K562 (cell line): Measurements from ENCODE around the gene MEGF11.

ENCODE experiments used
- CREM ChIP-seq: IDR thresholded peaks from 2 replicates; pipeline ENCODE4 v1.6.1; 2014; ENCODE audit warnings: antibody characterized with exemption, low read depth
- IRF2 ChIP-seq: sonication (generic); formaldehyde crosslinking; IDR thresholded peaks from 2 replicates; pipeline ENCODE4 v1.8.1; 2022; ENCODE audit warnings: mild to moderate bottlenecking, missing genetic modification reagents
- NR2C2 ChIP-seq, 2 experiments: fragments of 200-800 bp in 1 of 2; sonication (Bioruptor generic) in 1 of 2; sonication (generic) in 1 of 2; formaldehyde crosslinking in 1 of 2; IDR thresholded peaks; 2 replicates each; pipeline versions ENCODE4 v1.6.1 to v1.8.0; 2016 to 2022; ENCODE audit warnings: mild to moderate bottlenecking in 1 of 2, missing compliant biosample characterization in 1 of 2, missing genetic modification characterization in 1 of 2, missing genetic modification reagents in 1 of 2
- PHF8 ChIP-seq: fragments of 200-600 bp; sonication (generic); IDR thresholded peaks from 2 replicates; pipeline ENCODE4 v1.6.1; 2012; ENCODE audit warnings: mixed run types, mild to moderate bottlenecking, inconsistent platforms, low read length, moderate library complexity, borderline replicate concordance
- PML ChIP-seq: IDR thresholded peaks from 2 replicates; pipeline ENCODE4 v1.6.1; 2012; ENCODE audit warnings: low read length, inconsistent platforms
- POLR2AphosphoS5 ChIP-seq: IDR thresholded peaks from 2 replicates; pipeline ENCODE4 v1.6.1; 2011; ENCODE audit warnings: mild to moderate bottlenecking, low read depth, low read length, moderate library complexity; ENCODE audit not compliant: control insufficient read depth, insufficient read depth
- POLR2G ChIP-seq: fragments of 200-400 bp; formaldehyde crosslinking; IDR thresholded peaks from 2 replicates; pipeline ENCODE4 v1.6.1; 2017; ENCODE audit warnings: low read depth, mild to moderate bottlenecking, antibody characterized with exemption, low read length, moderate library complexity
- SIRT6 ChIP-seq: IDR thresholded peaks from one replicate; pipeline ENCODE4 v1.6.1; 2012; ENCODE audit warnings: low read depth, mild to moderate bottlenecking, control low read depth, inconsistent platforms, low read length, moderate library complexity
- TGIF2 ChIP-seq: sonication (generic); formaldehyde crosslinking; IDR thresholded peaks from 2 replicates; pipeline ENCODE4 v1.8.1; 2022; ENCODE audit warnings: mild to moderate bottlenecking, missing genetic modification reagents, moderate library complexity
- TF ChIP-seq, protein P1 (sequence below), 3 experiments: IDR thresholded peaks in 2 of 3; conservative IDR thresholded peaks in 1 of 3; 2 replicates each; pipeline ENCODE4 v1.5.1; 2011 to 2012; ENCODE audit warnings: low read length in 3 of 3, mild to moderate bottlenecking in 3 of 3, control low read depth in 2 of 3, improper control_type of control experiment in 1 of 3, inconsistent platforms in 1 of 3, low read depth in 1 of 3, mixed read lengths in 1 of 3, moderate library complexity in 1 of 3; ENCODE audit not compliant: insufficient read depth in 2 of 3
- TF ChIP-seq, protein P2 (sequence below), 2 experiments: fragments of 450-650 bp; IDR thresholded peaks; 2 replicates each; pipeline ENCODE4 v1.6.1; 2016; ENCODE audit warnings: mild to moderate bottlenecking in 2 of 2, borderline replicate concordance in 1 of 2, low read depth in 1 of 2, moderate library complexity in 1 of 2
- TF ChIP-seq, protein P3 (sequence below), 2 experiments: fragments of 450-650 bp in 1 of 2; sonication (generic) in 1 of 2; formaldehyde crosslinking in 1 of 2; IDR thresholded peaks in 1 of 2; conservative IDR thresholded peaks in 1 of 2; 2 replicates each; pipeline versions ENCODE4 v1.6.1 to v1.8.1; 2016 to 2023; ENCODE audit warnings: mild to moderate bottlenecking in 2 of 2, moderate library complexity in 2 of 2, inconsistent platforms in 1 of 2, missing genetic modification reagents in 1 of 2
- TF ChIP-seq, protein P4 (sequence below), 2 experiments: fragments of 450-650 bp in 1 of 2; sonication (generic) in 1 of 2; formaldehyde crosslinking; conservative IDR thresholded peaks; 2 replicates each; pipeline versions ENCODE4 v1.4.0 to v1.8.1; 2020 to 2022; ENCODE audit warnings: mild to moderate bottlenecking in 1 of 2, missing genetic modification reagents in 1 of 2

DNA sequence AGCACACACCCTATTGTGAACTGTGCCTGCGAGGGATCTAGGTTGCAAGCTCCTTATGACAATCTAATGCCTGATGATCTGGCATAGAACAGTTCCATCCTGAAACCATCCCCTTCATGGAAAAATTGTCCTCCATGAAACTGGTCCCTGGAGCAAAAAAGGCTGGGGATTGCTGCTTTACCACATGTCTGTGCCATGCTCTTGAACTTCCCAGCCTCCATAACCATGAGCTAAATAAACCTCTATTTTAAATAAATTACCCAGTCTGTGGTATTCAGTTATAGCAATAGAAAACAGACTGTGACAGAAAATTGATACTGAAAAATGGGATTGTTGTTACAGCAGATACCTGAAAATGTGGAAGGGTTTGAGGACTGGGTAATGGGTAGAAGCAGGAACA lies 221.5 kb downstream of the MEGF11 start:
- TF ChIP-seq TGIF2 (CRISPR knock-in tag) (no peak), CREM (no peak), PHF8 (no peak), IRF2 (CRISPR knock-in tag) (no peak), SIRT6 (no peak), POLR2AphosphoS5 (no peak), POLR2G (no peak), PML (no peak), NR2C2 (CRISPR knock-in tag; IDR thresholded peaks at IDR 0.05) (no peak), NR2C2 (tag; IDR thresholded peaks at IDR 0.05) (no peak)
- TF ChIP-seq, protein P1, sequence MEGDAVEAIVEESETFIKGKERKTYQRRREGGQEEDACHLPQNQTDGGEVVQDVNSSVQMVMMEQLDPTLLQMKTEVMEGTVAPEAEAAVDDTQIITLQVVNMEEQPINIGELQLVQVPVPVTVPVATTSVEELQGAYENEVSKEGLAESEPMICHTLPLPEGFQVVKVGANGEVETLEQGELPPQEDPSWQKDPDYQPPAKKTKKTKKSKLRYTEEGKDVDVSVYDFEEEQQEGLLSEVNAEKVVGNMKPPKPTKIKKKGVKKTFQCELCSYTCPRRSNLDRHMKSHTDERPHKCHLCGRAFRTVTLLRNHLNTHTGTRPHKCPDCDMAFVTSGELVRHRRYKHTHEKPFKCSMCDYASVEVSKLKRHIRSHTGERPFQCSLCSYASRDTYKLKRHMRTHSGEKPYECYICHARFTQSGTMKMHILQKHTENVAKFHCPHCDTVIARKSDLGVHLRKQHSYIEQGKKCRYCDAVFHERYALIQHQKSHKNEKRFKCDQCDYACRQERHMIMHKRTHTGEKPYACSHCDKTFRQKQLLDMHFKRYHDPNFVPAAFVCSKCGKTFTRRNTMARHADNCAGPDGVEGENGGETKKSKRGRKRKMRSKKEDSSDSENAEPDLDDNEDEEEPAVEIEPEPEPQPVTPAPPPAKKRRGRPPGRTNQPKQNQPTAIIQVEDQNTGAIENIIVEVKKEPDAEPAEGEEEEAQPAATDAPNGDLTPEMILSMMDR (IDR thresholded peaks at IDR 0.05 in 2 of 3, conservative IDR thresholded peaks at IDR 0.05 in 1 of 3; ENCODE audit: insufficient read depth in 2 of 3, low read depth in 1 of 3, low read length in 3 of 3), result no peak
- TF ChIP-seq, protein P2, sequence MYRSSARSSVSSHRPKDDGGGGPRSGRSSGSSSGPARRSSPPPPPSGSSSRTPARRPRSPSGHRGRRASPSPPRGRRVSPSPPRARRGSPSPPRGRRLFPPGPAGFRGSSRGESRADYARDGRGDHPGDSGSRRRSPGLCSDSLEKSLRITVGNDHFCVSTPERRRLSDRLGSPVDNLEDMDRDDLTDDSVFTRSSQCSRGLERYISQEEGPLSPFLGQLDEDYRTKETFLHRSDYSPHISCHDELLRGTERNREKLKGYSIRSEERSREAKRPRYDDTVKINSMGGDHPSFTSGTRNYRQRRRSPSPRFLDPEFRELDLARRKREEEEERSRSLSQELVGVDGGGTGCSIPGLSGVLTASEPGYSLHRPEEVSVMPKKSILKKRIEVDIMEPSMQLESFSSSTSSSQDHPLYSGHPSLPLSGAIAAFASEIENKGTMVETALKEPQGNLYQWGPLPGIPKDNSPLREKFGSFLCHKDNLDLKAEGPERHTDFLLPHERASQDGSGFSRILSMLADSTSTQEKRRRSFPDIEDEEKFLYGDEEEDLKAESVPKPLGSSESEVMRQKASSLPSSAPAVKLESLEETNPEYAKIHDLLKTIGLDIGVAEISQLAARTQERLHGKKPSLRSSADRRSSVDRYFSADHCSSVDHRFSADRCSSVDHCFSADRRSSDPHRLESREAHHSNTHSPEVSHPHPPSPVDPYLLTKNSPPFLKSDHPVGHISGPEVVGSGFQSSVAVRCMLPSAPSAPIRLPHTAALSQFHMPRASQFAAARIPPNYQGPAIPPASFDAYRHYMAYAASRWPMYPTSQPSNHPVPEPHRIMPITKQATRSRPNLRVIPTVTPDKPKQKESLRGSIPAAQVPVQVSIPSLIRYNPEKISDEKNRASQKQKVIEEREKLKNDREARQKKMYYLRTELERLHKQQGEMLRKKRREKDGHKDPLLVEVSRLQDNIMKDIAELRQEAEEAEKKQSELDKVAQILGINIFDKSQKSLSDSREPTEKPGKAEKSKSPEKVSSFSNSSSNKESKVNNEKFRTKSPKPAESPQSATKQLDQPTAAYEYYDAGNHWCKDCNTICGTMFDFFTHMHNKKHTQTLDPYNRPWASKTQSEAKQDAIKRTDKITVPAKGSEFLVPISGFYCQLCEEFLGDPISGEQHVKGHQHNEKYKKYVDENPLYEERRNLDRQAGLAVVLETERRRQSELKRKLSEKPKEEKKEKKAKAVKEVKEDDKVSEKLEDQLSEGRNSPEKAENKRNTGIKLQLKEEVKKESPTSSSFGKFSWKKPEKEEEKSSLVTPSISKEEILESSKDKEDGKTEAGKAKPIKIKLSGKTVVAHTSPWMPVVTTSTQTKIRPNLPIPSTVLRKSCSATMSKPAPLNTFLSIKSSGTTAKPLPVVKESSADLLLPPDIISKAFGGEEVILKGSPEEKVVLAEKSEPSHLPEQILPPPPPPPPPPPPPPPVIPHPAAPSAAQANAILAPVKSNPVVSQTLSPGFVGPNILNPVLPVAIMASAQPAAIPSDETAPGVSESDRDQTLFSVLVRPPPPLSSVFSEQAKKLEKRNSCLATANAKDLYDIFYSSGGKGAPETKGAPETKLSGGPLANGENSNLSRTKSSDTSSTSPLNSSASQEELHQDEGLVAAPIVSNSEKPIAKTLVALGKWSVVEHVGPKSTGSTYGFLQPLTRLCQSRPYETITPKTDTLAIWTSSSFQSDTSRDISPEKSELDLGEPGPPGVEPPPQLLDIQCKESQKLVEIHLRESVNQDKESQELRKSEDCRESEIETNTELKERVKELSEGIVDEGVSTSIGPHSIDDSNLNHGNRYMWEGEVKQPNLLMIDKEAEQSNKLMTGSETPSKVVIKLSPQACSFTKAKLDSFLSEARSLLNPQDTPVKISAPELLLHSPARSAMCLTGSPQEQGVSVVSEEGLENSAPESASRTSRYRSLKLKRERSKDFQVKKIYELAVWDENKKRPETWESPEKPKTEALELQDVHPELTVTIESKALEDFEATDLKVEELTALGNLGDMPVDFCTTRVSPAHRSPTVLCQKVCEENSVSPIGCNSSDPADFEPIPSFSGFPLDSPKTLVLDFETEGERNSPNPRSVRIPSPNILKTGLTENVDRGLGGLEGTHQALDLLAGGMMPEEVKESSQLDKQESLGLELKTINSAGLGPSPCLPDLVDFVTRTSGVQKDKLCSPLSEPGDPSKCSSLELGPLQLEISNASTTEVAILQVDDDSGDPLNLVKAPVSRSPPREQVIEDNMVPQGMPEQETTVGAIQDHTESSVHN (IDR thresholded peaks at IDR 0.05; ENCODE audit: borderline replicate concordance in 1 of 2, low read depth in 1 of 2), result no peak
- TF ChIP-seq, protein P3, sequence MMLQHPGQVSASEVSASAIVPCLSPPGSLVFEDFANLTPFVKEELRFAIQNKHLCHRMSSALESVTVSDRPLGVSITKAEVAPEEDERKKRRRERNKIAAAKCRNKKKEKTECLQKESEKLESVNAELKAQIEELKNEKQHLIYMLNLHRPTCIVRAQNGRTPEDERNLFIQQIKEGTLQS (IDR thresholded peaks at IDR 0.05), result no peak
- TF ChIP-seq, protein P3 (CRISPR knock-in tag; conservative IDR thresholded peaks at IDR 0.05), result no peak
- TF ChIP-seq, protein P4, sequence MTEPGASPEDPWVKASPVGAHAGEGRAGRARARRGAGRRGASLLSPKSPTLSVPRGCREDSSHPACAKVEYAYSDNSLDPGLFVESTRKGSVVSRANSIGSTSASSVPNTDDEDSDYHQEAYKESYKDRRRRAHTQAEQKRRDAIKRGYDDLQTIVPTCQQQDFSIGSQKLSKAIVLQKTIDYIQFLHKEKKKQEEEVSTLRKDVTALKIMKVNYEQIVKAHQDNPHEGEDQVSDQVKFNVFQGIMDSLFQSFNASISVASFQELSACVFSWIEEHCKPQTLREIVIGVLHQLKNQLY (CRISPR knock-in tag; conservative IDR thresholded peaks at IDR 0.05), result no peak
